Inferior parietal cortex (tissue), 1 donor: ENCODE data around the gene MAP4.

Source experiments
- DNase-seq: peaks from one replicate; pipeline ENCODE4 v3.0.0-alpha.2; 2016; ENCODE audit errors: extremely low spot score

Gene MAP4

DNA sequence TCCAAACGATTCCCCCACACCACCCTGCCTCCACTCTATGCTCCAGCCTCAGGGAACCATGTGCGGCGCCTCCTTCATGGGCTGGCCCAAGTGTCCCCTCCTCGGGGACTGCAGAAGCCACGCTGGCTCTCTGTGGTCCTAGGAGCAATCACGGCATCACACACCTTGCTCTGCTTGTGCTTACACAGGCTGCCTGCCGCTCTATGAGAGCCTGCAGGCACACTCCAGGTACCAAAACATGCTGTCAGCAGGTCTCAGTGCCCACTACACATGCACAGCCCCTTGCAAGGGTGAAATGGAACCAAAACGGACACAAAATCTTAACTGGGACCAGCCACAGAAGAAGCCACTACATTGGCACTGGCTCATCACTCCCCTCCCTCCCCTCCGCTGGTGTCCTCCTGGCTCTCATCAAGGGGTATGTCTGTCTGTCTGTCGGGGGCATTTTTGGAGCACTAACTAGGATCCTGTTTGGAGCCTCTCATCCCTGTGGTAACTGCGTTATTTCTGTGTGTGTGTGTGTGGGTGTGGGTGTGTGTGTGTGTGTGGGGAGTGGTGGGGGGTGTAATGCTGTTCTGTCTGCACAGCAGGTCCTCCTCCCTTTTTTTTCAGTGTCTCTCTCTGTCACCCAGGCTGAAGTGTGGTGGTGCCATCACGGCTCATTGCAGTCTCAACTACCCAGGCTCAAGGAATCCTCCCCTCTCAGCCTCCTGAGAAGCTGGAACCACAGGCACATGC is 152.7 kb downstream of the MAP4 start:
- no peak for DNase-seq

DNA sequence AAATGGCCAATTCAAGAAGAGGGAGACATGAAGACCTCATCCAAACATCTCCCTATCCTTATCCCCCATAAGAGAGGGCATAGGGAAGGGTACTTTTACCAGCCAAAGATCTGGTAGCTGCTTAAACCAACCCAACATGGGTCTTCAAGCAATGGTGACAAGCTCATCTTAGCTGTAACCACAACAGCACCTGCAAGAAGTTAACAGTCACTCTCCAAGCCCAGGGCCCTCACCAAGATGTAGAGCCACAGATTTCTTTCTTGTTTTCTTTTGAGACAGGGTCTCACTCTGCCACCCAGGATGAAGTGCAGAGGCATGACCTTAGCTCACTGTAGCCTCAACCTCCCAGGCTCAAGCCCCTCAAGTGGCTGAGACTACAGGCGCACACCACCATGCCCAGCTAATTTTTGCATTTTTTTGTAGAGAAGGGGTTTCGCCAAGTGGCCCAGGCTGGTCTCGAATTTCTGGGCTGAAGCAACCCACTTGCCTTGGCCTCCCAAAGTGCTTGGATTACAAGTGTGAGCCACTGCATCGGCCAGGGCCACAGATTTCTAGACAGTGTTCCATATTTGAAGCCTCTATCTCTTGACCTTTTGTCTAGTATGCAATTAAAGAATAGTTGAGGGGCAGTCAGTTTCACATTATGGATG is 156.1 kb downstream of the MAP4 start:
- no peak for DNase-seq

DNA sequence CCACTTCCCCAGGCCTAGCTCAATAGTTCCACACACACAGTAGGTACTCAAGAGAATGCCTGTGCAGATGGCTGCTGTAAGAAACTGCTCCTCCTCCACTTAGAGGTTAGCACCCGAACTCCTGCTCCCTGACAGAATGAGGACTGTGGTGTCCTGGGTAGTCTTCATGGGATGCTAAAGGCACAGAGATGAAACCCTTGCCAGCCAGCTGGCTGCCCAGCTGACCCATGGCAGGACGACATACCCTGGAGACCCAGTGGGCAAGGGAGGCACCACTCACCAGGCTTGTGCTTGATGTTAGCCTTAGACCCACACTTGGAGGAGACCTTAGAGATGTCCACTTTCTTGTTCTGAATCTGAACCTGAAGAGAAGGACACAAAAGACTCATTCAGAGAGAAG is 159.1 kb downstream of the MAP4 start:
- no peak for DNase-seq

DNA sequence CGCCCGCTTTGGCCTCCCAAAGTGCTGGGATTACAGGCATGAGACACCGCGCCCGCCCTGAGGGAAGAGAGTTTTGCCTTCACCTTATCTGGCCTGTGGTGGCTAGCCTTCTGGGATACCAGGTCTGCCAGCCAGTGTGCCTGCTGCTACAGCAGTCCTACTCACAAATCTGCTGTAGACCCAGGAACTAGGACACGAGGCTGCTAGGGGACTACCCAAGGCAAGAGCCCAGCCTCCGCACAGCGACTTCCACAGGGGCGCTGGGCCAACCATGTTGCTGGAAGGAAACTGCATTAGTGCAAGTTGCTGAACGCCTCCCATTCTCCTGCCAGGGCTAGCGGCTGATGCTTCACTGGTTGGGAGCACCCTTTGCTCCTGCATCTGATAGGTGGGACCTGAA is 159.5 kb downstream of the MAP4 start:
- no peak for DNase-seq

DNA sequence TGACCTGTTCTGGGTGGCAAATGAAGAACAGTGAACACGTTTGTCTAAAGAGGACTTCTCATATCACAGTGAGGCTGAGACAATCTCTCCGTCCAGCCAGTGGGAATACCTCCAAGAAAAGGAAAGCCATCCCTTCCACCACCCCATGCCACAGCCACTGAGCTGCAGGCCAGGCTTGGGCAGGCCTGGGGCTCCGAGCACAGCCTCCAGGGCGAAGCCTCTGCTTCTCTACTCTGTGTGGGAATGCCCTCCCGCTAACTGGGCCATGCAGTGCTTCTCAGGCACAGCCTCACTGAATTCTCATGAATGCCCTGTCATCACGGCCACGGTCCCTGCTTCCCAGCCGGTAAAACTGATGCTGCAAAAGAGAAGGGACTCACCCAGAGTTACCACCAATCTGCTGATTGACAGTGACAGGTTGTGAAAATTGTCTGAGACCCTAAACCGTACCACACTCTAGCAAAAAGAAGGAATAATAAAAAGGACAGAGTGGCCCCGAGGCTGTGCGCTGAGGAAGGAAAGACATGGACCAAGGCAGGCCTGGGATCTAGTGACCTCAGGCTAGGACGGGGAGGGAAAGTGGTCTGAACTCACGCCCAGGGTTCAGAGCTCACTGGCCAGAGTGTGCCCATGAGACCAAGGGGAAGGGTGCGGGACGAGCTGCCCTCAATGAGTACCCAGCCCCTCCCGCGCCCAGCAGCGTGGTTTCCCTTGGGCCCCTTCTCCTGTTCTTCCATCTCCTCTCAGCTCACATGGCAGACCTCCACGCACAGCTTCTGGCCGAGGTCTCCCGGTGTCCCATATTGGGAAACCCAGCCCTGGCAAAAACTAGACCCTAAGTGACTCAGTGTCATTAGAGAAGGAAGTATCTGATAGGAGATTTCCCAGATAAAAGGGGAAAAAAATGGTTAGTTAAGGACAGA is 160.5 kb downstream of the MAP4 start:
- DNase-seq: no peak

DNA sequence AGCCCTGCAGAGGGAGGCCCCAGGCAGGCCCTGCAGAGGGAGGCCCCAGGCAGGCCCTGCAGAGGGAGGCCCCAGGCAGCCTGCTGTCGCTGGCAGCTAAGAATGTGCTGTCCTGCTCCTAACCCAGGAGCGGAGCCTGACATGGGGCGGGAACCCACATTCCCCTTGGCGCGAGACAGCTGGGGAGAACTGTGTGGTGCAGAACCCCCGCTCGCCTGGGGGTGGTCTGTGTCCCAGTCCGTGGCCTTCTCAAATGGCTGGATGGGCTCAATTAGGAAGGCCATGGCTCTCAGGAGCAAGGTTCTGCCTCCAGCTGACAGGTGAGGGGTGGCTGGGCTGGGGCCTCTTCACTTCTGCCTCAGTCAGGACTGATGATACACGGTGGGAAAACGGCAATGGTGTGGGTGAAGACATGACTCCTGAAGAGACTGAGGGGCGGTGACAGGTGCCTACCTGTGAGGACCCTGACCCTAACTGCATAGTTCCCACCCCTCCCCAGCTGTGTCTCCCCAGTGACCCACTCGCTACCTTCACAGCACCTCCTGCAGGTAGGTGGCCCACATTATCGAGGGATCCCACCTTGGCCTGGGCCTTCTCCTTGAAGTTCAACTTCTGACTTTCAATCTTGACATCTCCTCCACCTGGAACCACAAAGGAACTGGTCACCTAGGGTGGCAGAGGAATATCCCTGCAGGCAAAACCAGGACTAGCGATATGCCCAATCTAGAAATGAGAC is 161.3 kb downstream of the MAP4 start:
- DNase-seq: no peak

DNA sequence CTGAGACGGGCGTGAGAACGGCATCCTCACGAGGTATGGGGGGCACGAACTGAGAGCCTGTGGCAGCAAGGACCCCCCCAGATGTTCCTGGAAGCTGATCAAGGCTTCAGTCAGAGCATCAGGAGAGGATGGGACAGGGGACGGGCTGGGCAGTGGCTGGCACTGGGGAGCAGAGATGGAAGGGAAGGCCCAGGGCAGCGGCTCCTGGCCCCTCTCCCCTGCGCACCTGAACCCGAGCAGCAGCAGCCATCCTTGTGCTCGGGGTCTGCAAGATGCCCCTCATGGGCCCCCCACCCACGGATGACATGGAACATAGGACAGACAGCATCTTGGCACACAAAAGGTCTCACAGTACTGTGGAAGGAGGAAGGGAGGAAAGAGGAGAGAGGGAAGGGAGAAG is 161.9 kb downstream of the MAP4 start:
- DNase-seq: no peak

DNA sequence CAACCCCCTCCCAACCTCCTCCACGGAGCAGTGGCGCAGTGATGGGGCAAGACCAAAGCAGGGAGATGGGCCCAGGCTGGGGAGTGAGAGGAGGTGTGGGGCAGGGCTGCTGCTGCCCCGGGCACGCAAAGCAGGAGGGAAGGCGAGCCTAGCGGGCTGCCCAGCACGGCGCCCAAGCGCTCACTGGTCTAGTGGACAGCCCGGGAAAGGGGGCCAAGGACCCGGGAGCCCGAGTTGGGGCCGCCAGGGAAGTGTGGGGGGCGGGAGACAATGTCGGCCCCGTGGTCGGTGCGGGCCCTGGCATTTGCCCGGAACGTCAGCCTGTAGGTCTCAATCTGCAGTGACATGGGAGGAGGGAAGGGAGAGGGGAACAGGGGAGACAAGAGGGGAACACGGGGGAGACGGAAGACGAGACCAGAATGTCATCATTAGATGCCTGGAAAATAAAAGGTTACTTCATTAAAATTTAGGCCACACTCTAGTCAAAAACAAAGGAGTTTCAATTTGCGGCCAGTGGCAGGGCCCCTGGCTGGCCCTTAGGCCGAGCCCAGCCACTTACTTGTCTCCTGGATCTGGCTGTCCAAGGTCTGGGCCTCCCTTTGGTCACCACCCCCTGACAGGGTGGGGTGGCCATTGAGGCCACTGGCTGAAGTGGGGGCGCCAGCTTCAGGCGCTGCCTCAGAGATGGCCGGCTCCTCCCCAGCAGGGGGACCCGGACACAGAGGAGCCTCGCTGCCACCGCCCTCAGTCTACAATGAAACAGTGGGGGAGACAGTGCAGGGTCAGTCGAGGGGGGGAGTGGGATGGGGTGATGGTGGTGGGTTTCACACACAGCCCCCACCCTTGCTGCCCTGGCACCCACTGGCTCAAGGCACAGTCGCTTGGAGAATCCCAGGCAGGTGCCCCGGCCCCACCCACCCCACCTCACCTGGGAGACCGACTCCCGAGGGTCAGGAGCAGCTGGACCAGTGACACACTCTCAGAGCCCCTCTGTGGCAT is 163.3 kb downstream of the MAP4 start:
- DNase-seq: no peak

DNA sequence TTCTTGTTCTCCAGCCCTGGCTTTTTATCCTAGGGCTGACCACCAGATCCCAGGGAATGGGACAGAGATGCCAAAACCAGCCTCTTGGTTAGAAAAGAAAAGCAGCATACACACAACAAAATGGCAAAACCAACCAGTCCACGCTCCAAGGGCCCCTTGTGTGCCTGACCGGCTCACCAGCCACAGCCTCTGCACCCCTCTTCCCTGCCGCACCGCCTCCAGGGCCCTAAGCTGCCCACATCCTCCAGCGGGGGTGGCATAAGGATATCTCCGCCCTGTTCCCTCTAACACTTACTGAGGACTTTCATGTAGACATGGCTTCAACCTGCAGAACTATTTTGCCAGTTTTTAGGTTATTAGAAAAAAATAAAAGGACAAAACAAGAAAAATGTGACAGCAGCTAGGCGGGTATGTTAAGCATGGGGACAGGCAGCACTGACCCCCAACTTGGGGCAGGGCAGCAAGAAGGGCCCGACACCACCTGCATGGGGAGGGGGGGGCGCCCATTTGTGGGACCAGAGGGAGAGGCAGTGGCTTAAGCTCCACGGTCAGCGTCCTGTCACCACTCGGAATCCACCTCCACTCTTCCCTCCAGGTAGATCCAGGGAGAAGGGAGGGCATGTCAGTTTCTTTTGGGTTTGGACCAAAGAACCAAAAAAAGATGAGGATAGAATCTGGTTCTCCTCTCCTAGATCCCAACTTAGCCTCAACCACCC is 164.2 kb downstream of the MAP4 start:
- no peak for DNase-seq

DNA sequence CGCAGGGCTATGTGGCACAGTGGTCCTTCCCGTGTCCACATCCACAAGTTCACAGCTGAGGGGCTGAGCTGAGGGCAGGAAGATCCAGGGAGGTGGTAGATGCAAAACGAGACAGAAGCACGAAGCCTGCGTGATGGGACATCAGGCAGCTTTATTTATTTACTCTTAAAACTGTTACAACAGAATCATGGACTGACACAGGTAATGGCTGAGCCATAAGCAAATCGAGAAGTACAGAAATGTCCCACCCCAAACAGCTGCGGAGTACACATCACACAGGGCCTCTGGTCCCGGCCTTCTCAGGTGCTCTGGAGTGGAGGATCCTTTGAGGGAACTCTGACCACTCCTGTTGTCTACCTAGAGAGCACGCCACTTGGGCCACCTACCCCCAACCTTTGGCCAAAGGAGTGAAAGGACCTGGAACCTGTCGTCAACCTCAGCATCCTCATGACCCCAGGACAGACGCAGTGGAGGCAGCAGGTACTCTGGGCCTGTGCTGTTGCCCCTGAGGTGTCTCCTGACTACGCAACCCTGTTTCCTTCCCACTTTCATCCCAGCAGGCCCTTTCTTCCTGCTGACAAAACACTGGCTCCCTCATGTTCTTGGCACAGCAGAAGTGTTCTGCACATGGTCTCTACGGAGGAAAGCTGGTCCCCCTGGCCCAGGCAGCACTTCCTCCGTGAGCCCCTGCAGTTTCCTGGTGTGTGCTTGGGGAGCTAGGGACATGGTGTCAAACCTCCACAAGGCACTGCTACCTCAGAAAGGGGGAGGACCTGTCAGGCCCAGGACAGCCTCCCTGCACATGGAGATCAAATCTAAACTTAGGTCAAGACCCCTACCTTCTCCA is 165.4 kb downstream of the MAP4 start:
- no peak for DNase-seq

DNA sequence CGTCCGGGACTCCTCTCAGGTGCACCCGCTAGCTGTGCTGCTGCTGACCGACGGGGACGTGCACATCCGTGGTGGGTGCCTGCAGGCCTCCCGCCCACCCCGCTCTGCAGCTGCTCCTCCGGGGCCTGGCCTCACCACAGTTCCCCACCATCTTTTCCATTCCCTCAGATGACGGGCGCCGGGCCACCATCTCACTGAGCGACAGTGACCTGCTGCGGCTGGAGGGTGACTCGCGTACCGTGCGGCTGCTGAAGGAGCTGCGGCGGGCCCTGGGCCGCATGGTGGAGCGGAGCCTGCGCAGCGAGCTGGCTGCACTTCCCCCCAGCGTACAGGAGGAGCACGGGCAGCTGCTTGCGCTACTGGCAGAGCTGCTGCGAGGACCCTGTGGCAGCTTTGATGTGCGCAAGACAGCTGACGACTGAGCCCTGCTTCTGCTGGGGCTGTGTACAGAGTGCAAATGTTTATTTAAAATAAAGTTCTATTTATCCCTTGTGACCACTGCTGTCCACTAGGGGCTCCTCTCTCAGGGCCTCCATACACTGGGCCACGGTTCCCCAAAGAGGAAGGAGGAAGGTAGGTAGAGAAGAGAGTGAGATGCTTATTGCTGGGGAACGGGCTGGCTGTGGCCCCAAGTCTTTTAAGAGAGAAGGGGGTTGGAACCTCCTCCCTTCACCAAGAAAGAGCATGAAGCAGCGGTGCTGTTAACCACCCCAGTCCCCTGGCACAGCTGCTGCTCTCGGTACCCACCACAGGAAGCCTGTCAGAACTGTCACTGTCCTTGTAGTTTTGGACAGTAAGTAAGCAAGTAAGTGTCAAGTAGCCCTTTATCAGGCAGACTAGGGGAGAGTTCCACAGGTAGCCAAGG is 166.3 kb downstream of the MAP4 start:
- no peak for DNase-seq

DNA sequence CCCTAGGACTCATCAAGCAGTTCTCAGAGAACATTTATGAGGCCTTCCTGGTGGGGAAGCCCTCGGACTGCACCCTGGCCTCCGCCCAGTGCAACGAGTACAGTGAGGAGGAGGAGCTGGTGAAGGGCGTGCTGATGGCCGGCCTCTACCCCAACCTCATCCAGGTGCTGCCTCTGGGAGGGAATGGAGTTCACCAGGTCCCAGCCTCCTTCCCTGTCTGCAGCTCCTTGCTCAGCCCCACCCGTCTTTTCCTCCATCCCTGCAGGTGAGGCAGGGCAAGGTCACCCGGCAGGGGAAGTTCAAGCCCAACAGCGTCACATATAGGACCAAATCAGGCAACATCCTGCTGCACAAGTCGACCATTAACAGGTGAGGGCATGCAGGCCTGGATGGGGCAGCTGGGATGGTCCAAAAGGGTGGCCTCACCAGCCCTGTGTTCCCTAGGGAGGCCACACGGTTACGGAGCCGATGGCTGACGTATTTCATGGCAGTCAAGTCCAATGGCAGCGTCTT is 167.0 kb downstream of the MAP4 start:
- no peak for DNase-seq

DNA sequence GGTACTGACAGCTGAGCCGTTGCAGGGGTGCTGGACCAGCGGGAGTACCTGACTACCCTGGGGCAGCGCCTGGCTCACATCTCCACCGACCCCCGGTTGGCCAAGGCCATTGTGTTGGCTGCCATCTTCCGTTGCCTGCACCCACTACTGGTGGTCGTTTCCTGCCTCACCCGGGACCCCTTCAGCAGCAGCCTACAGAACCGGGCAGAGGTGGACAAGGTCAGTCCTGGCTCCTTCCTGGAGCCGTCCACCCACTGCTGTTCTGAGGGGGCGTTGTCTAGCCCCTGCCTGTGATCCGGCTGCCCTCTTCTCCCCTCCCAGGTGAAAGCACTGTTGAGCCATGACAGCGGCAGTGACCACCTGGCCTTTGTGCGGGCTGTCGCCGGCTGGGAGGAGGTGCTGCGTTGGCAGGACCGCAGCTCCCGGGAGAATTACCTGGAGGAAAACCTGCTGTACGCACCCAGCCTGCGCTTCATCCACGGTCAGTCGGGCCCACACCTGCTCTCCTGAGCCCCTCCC is 167.6 kb downstream of the MAP4 start:
- DNase-seq: no peak

DNA sequence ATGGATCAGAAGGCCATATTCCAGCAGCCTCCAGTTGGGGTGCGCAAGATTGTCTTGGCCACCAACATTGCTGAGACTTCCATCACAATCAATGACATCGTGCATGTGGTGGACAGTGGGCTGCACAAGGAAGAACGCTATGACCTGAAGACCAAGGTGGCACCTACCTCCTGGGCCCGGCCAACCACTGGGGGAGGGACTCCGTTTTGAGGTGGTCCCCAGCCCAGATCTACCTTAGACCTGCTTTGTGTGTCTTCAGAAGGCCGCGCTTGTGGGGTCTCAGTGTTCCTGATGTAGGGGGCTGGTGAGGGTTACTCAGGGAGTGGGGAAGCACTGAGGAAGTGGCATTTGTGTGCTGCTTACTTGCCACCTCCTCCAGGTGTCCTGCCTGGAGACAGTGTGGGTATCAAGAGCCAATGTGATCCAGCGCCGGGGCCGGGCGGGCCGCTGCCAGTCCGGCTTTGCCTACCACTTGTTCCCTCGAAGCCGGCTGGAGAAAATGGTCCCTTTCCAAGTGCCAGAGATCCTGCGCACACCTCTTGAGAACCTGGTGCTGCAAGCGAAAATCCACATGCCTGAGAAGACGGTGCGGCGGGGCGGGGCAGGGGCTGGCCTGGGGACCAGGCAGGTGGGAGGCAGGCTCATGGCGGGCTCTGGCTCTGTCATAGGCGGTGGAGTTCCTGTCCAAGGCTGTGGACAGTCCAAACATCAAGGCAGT is 168.3 kb downstream of the MAP4 start:
- no peak for DNase-seq

DNA sequence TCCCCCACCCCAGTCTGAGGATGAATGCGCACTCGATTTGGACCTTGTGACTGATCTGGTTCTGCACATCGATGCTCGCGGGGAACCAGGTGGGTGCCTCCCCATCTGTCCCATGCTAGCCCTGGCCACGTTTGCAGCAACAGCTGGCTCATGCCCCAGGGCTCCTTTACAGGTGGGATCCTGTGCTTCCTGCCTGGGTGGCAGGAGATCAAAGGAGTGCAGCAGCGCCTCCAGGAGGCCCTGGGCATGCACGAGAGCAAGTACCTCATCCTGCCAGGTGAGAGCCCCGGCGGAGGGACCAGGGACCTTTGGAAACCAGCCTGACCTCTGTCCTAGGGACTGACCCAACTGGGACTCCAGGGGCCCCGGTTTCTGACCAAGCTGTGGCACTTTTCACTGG is 169.0 kb downstream of the MAP4 start:
- no peak for DNase-seq

DNA sequence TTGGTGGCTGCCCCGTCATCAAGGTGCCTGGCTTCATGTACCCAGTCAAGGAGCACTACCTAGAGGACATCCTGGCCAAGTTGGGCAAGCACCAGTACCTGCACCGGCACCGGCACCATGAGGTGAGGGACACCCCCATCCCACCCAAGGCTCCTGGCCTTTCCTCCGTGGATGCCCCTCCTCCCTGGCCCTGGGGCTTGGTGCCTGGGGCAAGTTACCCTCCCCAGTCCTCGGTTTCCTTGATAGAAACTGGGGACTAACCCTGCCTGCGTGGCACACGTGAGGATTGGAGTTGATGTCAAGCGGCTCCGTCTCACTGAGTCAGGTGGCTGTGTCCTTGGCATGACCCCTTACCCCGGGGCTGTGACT is 169.4 kb downstream of the MAP4 start:
- no peak for DNase-seq
